GM23338 (cell line): ENCODE data around the gene STEAP1B.

Experiments
- CREB1 ChIP-seq: fragments of 250-450 bp; sonication (Bioruptor Pico); IDR thresholded peaks from 2 replicates; pipeline ENCODE4 v1.5.0; 2020; ENCODE audit warnings: low read depth, mild to moderate bottlenecking, moderate library complexity
- CTCF ChIP-seq, 2 experiments: fragments of 200-600 bp in 1 of 2; sonication (generic) in 1 of 2; conservative IDR thresholded peaks; 2 replicates each; pipeline versions ENCODE4 v1.5.1 to v1.6.1; 2016 to 2017; ENCODE audit warnings: antibody characterized with exemption in 2 of 2, low read depth in 2 of 2, mild to moderate bottlenecking in 2 of 2, moderate library complexity in 1 of 2
- ETS1 ChIP-seq: IDR thresholded peaks from 2 replicates; pipeline ENCODE4 v1.6.1; 2016; ENCODE audit warnings: antibody characterized with exemption
- EZH2 ChIP-seq: fragments of 200-600 bp; sonication (generic); IDR thresholded peaks from one replicate; pipeline ENCODE4 v1.8.0; 2017; ENCODE audit warnings: antibody characterized with exemption, mild to moderate bottlenecking, low read depth; ENCODE audit not compliant: unreplicated experiment
- EZH2phosphoT487 ChIP-seq: fragments of 200-600 bp; sonication (generic); IDR thresholded peaks from one replicate; pipeline ENCODE4 v1.8.1; 2018; ENCODE audit warnings: antibody characterized with exemption; ENCODE audit not compliant: unreplicated experiment
- JUNB ChIP-seq: IDR thresholded peaks from one replicate; pipeline ENCODE4 v1.6.1; 2016; ENCODE audit warnings: antibody characterized with exemption; ENCODE audit not compliant: unreplicated experiment
- NANOG ChIP-seq: IDR thresholded peaks from 2 replicates; pipeline ENCODE4 v1.6.1; 2016; ENCODE audit warnings: antibody characterized with exemption, borderline replicate concordance
- POLR2AphosphoS5 ChIP-seq: IDR thresholded peaks from 2 replicates; pipeline ENCODE4 v1.6.1; 2016; ENCODE audit warnings: antibody characterized with exemption, low read depth
- REST ChIP-seq: IDR thresholded peaks from one replicate; pipeline ENCODE4 v1.6.1; 2018; ENCODE audit warnings: antibody characterized with exemption; ENCODE audit not compliant: unreplicated experiment
- STAT1 ChIP-seq: IDR thresholded peaks from one replicate; pipeline ENCODE4 v1.6.1; 2016; ENCODE audit warnings: antibody characterized with exemption; ENCODE audit not compliant: unreplicated experiment
- ZNF114 ChIP-seq: fragments of 250-450 bp; sonication (Bioruptor Pico); IDR thresholded peaks from 2 replicates; pipeline ENCODE4 v1.5.0; 2020; ENCODE audit warnings: mild to moderate bottlenecking, moderate library complexity
- ZNF331 ChIP-seq: fragments of 250-450 bp; sonication (Bioruptor Pico); IDR thresholded peaks from 2 replicates; pipeline ENCODE4 v1.5.0; 2020; ENCODE audit warnings: low read depth, mild to moderate bottlenecking, moderate library complexity
- ZNF462 ChIP-seq: fragments of 250-450 bp; sonication (Bioruptor Pico); IDR thresholded peaks from 2 replicates; pipeline ENCODE4 v1.5.0; 2020; ENCODE audit warnings: mild to moderate bottlenecking, moderate library complexity

- TF ChIP-seq CTCF (conservative IDR thresholded peaks at IDR 0.05; ENCODE audit: low read depth in 2 of 2) (no peak), STAT1 (no peak), REST (no peak), EZH2phosphoT487 (no peak), EZH2 (no peak), CREB1 (no peak), ZNF331 (CRISPR knock-in tag) (no peak), POLR2AphosphoS5 (no peak), JUNB (no peak), ETS1 (no peak), NANOG (no peak), ZNF462 (CRISPR knock-in tag) (no peak), ZNF114 (CRISPR knock-in tag) (no peak)
Measured at GRCh38 chr7:22543169-22543568, 43.2 kb upstream of the STEAP1B start.
